Sciatic nerve (tissue), 2 donors: ENCODE results near the gene LGALS1. TPM values are rescaled to one million over a fixed set of nuclear protein-coding genes. Genes with fewer than 3 reads are reported as not detected.
"Not testable (repeated sequence)": the region's sequence is repeated elsewhere in the genome, so short reads cannot be mapped to it uniquely, and the experiment has no call there.

ENCODE experiments used
- ATAC-seq: fragments of 200-7000 bp; cut with Tn5 transposase; one replicate; pipeline ENCODE4 v1.9.1; 2020; ENCODE audit warnings: mild to moderate bottlenecking, moderate library complexity
- DNase-seq: peaks from one replicate; pipeline ENCODE4 v3.0.0-alpha.2; 2020; ENCODE audit warnings: low spot score
- intact Hi-C: fragments of 100-400 bp; cut with DNase I; formaldehyde crosslinking; loops from one replicate; pipeline ENCODE4 v1.14.2; 2022
- total RNA-seq: library from RNA; stranded (reverse); fragmentation: NEBNext Ultra II Directional; extraction: Animal tissue kit (Norgen Biotek cat#: 25700); gene quantifications from one replicate; pipeline ENCODE4 v1.2.1, GENCODE V29; 2021
- donor health status: DM: no; HTN: no; CAD: no.
- donor health status: DM: no; HTN: no; CAD: no.

The LGALS1 gene
- total RNA-seq, 1 donor from 2014 or later: 1,269 TPM

DNA sequence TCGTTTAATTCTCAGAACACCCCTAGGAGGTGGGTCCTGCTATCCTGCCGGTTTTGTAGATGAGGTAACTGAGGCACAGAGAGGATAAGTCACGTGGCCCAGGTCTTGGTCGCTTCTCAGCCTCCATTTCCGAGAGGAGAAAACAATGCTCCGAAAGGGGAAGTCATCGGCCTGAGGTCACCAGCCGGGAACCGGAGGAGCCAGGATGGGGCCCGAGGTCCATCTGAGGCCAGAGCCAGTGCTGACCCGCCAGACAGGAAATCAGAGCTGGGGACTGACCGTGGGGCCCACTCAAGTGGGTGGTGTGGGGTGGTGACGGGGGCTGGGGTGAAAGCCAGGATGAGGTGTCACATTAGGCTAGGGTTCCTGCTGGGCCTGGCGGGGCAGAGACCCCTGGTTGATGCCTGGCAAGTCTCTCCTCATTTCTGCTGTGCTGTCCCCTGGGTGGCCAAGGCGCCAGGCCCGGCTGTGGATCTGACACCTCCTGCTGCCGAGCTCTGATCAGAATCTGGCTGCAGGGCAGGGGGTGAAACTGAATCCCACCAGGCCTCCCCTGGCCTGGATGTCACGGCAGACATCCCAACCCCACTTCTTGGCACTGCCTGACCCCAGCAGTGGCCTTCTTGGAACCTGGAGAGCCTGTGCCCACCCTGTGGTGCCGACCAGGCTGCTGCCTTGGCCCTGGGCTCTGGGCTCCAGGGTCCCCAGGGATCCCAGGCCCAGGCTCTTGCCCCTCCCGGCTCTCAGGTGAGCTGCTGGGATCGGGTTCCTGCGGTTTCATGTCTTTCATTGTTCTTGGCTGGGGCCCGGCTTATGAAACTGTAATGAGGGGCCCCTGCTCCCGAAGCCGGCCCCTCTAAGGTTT lies 33.4 kb downstream of the LGALS1 start:
- ATAC-seq (peak; percentile 57), DNase-seq (no peak)
- intact Hi-C loops: no loop called here

DNA sequence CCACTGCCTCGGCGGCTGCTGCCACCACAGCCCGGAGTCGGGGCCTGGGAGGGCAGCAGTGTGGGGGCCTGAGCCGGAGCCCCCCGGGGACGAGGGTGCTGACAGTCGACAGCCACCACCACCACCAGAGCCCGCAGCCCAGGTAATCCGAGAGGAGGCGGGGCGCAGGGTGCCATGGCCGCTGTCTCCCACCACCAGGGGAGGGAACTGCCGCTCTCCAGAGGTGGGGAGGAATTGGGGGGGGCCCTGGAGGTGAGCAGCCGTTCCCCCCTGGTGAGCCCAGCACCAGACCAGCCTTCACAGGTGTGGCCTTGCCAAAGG lies 34.0 kb downstream of the LGALS1 start:
- no peak for ATAC-seq
- intact Hi-C loops: no loop called here

DNA sequence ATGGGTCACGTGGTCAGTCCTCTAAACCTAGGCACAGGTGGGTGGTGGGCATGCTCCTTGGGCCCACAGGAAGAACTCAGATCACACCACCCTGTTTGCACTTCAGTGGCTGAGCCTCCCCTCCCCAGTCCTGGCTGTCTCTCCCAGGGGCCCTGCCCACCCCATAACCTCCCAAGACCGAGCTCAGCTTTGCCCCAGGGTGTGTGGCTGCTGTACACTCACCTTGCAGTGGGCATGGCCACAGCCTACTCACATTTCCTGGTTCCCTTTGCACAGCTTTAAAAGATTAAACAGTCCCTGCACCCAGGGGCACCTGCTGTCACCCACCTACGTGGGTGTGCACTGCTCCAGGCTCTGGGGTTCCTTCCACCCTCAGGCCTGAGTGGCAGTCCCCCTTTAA lies 35.2 kb downstream of the LGALS1 start:
- intact Hi-C loops: no loop called here
- DNase-seq: no peak
- ATAC-seq: no peak

More for the DNA sequence above, 34.0 kb downstream of the LGALS1 start:
- no peak for DNase-seq

- intact Hi-C loops: no loop called here
- no peak for ATAC-seq
- no peak for DNase-seq
Measured at GRCh38 chr22:37711490-37711889, 36.1 kb downstream of the LGALS1 start.

- ATAC-seq: no peak
- intact Hi-C loops: no loop called here
- DNase-seq: no peak
Measured at GRCh38 chr22:37713761-37714160, 38.3 kb downstream of the LGALS1 start.

DNA sequence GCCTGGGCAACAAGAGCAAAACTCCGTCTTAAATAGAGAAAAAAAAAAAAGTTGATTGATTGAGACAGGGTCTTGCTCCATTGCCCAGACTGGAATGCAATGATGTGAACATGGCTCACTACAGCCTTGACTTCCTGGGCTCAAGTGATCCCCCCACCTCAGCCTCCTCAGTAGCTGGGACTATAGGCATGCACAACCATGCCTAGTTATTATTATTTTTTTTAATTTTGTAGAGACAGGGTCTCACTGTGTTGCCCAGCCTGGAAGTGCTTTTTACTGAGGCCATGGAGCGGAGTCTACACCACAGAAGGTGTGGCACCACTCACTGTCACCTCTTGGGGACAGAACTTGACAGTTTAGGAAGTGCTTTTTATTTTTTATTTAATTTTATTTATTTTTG lies 39.2 kb downstream of the LGALS1 start:
- ATAC-seq (no peak), DNase-seq (no peak)
- intact Hi-C loops: no loop called here

GRCh38 chr22:37715760-37716159 lies 40.3 kb downstream of the LGALS1 start:
- intact Hi-C loops: no loop called here
- no peak for DNase-seq
- ATAC-seq: no peak

DNA sequence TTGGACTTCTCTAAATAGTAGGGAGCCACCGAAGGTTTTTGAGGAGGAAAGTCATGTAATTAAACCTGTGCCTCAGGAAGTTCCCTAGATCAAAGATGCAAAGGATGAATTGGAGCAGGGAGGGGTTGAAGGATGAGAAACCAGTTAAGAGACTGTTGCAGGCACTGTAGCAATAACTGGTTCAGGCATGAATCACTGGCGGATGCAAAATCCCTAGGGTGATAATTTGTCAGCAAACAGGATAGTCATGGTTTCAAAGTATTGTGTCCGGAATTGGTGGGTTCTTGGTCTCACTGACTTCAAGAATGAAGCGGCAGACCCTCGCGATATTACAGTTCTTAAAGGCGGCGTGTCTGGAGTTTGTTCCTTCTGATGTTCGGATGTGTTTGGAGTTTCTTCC lies 41.3 kb downstream of the LGALS1 start:
- no peak for ATAC-seq

DNA sequence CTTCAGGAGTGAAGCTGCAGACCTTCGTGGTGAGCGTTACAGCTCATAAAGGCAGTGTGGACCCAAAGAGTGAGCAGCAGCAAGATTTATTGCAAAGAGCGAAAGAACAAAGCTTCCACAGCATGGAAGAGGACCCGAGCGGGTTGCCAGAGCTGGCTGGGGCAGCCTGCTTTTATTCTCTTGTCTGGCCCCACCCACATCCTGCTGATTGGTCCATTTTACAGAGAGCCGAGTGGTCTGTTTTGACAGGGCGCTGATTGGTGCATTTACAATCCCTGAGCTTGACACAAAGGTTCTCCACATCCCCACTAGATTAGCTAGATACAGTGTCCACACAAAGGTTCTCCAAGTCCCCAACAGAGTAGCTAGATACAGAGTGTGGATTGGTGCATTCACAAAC lies 41.8 kb downstream of the LGALS1 start:
- intact Hi-C loops, DNase-seq, ATAC-seq: not testable (repeated sequence)

More for the DNA sequence above, 41.3 kb downstream of the LGALS1 start:
- intact Hi-C loops: no loop called here
- no peak for DNase-seq

DNA sequence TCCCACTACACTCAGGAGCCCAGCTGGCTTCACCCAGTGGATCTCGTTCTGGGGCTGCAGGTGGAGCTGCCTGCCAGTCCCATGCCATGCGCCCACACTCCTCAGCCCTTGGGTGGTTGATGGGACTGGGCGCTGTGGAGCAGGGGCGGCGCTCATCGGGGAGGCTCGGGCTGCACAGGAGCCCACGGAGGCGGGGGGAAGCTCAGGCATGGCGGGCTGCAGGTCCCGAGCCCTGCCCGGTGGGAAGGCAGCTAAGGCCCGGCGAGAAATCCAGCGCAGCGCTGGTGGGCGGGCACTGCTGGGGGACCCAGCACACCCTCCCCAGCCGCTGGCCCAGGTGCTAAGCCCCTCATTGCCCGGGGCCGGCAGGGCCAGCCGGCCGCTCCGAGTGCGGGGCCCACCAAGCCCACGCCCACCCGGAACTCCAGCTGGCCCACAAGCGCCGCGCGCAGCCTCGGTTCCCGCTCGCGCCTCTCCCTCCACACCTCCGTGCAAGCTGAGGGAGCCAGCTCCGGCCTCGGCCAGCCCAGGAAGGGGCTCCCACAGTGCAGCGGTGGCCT lies 42.4 kb downstream of the LGALS1 start:
- DNase-seq, ATAC-seq, intact Hi-C loops: not testable (repeated sequence)

DNA sequence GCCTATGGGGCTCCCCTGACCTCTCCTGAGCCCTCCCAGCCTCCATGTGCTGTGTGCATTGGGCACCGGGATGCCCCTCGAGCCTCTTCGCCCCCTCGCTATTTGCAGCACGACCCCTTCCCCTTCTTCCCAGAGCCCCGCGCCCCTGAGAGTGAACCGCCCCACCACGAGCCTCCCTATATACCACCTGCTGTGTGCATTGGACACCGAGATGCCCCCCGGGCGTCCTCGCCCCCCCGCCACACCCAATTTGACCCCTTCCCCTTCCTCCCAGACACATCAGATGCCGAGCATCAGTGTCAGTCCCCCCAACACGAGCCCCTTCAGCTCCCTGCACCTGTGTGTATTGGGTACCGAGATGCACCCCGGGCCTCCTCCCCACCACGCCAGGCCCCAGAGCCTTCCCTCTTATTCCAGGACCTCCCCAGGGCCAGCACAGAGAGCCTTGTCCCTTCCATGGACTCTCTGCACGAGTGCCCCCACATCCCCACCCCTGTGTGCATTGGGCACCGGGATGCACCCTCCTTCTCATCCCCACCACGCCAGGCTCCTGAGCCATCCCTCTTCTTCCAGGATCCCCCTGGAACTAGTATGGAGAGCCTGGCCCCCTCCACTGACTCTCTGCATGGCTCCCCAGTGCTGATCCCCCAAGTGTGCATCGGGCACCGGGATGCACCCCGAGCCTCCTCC lies 50.3 kb downstream of the LGALS1 start:
- DNase-seq (no peak), ATAC-seq (no peak)
- intact Hi-C loops: no loop called here

DNA sequence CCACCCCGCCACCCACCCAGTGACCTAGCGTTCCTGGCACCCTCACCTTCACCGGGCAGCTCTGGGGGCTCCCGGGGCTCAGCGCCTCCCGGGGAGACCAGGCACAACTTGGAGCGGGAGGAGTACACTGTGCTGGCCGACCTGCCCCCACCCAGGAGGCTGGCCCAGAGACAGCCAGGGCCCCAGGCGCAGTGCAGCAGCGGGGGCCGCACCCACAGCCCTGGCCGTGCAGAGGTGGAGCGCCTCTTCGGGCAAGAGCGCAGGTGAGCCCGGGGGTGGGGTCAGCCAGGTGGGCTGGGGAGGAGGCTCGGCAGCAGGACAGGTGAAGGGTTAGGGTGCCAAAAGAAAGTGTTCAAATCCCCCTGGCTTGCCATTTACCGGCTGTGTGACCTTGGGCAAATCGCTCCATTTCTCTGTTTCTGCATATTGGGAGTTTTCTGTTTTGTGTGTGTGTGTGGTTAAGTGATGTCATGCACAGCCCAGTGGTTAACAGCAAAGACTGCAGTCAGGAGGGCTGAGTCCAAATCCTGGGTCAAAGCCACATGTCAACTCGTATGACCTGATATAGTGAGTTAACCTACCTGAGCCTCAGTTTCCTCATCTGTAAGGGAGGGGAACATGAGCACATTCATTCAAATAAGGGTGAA lies 50.9 kb downstream of the LGALS1 start:
- ATAC-seq (no peak), DNase-seq (no peak)
- intact Hi-C loops: no loop called here

GRCh38 chr22:37728620-37729019 lies 53.2 kb downstream of the LGALS1 start:
- ATAC-seq (peak; percentile 39), DNase-seq (no peak)
- intact Hi-C loops: no loop called here

Other genes starting within 250 kb of the LGALS1 start
- gene ELFN2, start 248.2 kb upstream of the LGALS1 start, total RNA-seq: 5.9 TPM
- 22.3 TPM for gene MFNG, start 189.3 kb upstream of the LGALS1 start, total RNA-seq
- gene CARD10, start 156.2 kb upstream of the LGALS1 start, total RNA-seq: 31.6 TPM
- gene CDC42EP1, start 115.2 kb upstream of the LGALS1 start, total RNA-seq: 83.1 TPM
- not detected for gene LGALS2, start 95.5 kb upstream of the LGALS1 start, total RNA-seq
- gene GGA1, start 66.8 kb upstream of the LGALS1 start, total RNA-seq: 71.2 TPM
- gene SH3BP1, start 36.0 kb upstream of the LGALS1 start, total RNA-seq: 10.3 TPM
- 10.0 TPM for gene PDXP, start 16.9 kb upstream of the LGALS1 start, total RNA-seq
- 21.2 TPM for gene NOL12, start 10.7 kb downstream of the LGALS1 start, total RNA-seq
- gene TRIOBP, start 21.4 kb downstream of the LGALS1 start, total RNA-seq: 84.0 TPM
- gene GCAT, start 132.3 kb downstream of the LGALS1 start, total RNA-seq: 7.6 TPM
- not detected for gene GALR3, start 147.7 kb downstream of the LGALS1 start, total RNA-seq
- gene ANKRD54, start 168.7 kb downstream of the LGALS1 start, total RNA-seq: 17.3 TPM
- gene EIF3L, start 173.8 kb downstream of the LGALS1 start, total RNA-seq: 315 TPM
- gene MICALL1, start 230.7 kb downstream of the LGALS1 start, total RNA-seq: 30.4 TPM